ENCODE measurements around the gene SPARC.

The SPARC gene

DNA sequence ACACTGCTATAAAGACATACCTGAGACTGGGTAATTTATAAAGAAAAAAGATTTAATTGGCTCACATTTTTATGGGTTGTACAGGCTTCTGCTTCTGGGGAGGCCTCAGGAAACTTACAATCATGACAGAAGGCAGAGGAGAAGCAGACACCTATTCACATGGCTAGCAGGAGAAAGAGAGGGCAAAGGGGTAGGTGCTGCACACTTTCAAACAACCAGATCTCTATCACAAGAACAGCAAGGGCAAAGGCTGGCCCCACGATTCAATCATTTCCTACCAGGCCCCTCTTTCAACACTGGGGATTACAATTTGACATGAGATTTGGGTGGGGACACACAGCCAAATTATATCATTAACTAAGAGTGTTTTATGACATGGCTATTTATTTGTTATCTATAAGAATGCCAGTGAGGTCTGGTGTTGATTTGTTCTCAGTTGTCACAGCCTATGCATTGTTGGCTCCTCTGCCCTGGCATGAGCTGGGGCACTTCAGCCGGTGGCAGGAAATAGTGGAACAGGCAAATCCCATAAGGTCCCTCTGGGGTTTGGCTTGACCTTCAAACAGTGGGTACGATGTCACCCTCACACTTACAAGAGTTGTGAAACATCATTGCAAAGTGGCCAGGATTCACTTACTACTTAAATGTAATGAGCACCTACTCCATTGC, 44.1 kb downstream of the SPARC start:
- H4K5ac ChIP-seq (ENCODE audit: low read length) = no peak overlapping the region
- H4K8ac ChIP-seq (ENCODE audit: low read depth, low read length) = no peak overlapping the region
- no peaks in the 10 kb centered on the region for H3K27me3 ChIP-seq (ENCODE audit: insufficient read depth, low read length, poor library complexity)
- H3K4me1 ChIP-seq (ENCODE audit: control insufficient read depth, low read depth, low read length) = no peaks in the 10 kb centered on the region
- no peak overlapping the region for H3K27ac ChIP-seq (ENCODE audit: low read depth, low read length)
- no peak for DNase-seq
- no peak overlapping the region for H2BK5ac ChIP-seq (ENCODE audit: low read length)
- no peak overlapping the region for H2BK120ac ChIP-seq (ENCODE audit: low read depth, low read length)
- H3K9ac ChIP-seq (ENCODE audit: low read length) = no peak overlapping the region
- no peak overlapping the region for H2AK5ac ChIP-seq (ENCODE audit: low read length)
- H3K23ac ChIP-seq (ENCODE audit: low read length) = no peak overlapping the region
- WGBS (ENCODE audit: extremely low coverage, insufficient coverage, low lambda C conversion rate) = no CpG with 5 or more reads among the region's 3 CpGs
- H3K4me3 ChIP-seq (ENCODE audit: low read length) = no peak overlapping the region
- H2BK15ac ChIP-seq (replicated peaks; ENCODE audit: low read depth) = no peak overlapping the region
- H3K18ac ChIP-seq (ENCODE audit: low read length) = no peak overlapping the region
- H3K4me2 ChIP-seq (ENCODE audit: low read length) = no peak overlapping the region
- H3K79me1 ChIP-seq (ENCODE audit: low read length) = no peaks in the 10 kb centered on the region
- no peaks in the 10 kb centered on the region for H3K36me3 ChIP-seq (ENCODE audit: control insufficient read depth, insufficient read depth, low read length)
- H3K56ac ChIP-seq (ENCODE audit: low read length) = no peak overlapping the region
- H3K4ac ChIP-seq (ENCODE audit: low read depth, low read length) = no peak overlapping the region
- no peaks in the 10 kb centered on the region for H3K79me2 ChIP-seq (ENCODE audit: control insufficient read depth, insufficient read depth, low read length)

DNA sequence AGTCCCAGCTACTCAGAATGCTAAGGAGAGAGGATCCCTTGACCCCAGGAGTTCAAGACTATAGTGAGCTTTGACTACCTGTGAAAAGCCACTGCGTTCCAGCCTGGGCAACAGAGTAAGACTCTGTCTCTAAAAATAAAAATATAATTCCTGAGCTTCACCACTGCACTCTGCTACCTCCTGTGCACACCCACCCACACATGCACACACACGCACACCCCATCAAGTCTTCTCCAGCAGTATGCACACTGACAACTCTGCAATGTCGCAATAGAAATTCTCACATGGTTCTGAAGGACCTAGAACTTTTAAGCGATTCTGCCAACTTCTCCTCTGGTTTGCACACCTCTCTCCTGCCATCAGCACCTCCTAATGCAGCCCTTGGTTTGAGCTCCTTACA, 48.1 kb downstream of the SPARC start:
- Histone ChIP-seq H3K4me2 (ENCODE audit: low read length) (no peak overlapping the region), H4K5ac (ENCODE audit: low read length) (no peak overlapping the region), H3K4me3 (ENCODE audit: low read length) (no peak overlapping the region), H2AK5ac (ENCODE audit: low read length) (no peak overlapping the region), H3K23ac (ENCODE audit: low read length) (no peak overlapping the region), H3K4ac (ENCODE audit: low read depth, low read length) (no peak overlapping the region), H2BK120ac (ENCODE audit: low read depth, low read length) (no peak overlapping the region), H3K27ac (ENCODE audit: low read depth, low read length) (no peak overlapping the region), H4K8ac (ENCODE audit: low read depth, low read length) (no peak overlapping the region), H3K56ac (ENCODE audit: low read length) (no peak overlapping the region), H2BK5ac (ENCODE audit: low read length) (no peak overlapping the region), H3K79me1 (ENCODE audit: low read length) (no peaks in the 10 kb centered on the region), H3K18ac (ENCODE audit: low read length) (no peak overlapping the region), H3K9ac (ENCODE audit: low read length) (no peak overlapping the region), H3K4me1 (ENCODE audit: control insufficient read depth, low read depth, low read length) (no peaks in the 10 kb centered on the region), H3K79me2 (ENCODE audit: control insufficient read depth, insufficient read depth, low read length) (no peaks in the 10 kb centered on the region), H3K36me3 (ENCODE audit: control insufficient read depth, insufficient read depth, low read length) (no peaks in the 10 kb centered on the region), H2BK15ac (replicated peaks; ENCODE audit: low read depth) (no peak overlapping the region), H3K27me3 (ENCODE audit: insufficient read depth, low read length, poor library complexity) (no peaks in the 10 kb centered on the region)
- no peak for DNase-seq
- no CpG with 5 or more reads among the region's 4 CpGs for WGBS (ENCODE audit: extremely low coverage, insufficient coverage, low lambda C conversion rate)

DNA sequence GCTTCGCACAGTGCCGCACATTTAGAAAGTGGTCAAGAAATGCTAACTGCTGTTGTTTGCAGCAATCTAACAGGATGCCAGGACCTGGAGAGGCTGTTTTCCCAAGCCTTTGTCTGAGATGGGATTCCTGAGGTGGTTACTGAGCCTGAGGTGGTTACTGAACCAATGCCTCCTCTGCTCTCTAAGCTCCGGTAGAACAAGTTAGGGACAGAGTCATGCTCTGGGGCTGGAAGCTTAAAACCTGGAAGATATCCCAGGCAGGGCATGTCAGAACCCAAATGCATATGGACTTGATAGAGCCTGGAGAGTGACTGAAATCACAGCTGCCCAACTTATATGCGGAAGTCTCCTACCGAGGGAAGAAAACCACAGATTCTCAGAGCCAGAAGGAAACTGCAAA, 49.0 kb downstream of the SPARC start:
- H3K27me3 ChIP-seq (ENCODE audit: insufficient read depth, low read length, poor library complexity) = no peaks in the 10 kb centered on the region
- H3K18ac ChIP-seq (ENCODE audit: low read length) = no peak overlapping the region
- no peak overlapping the region for H4K5ac ChIP-seq (ENCODE audit: low read length)
- H2BK15ac ChIP-seq (replicated peaks; ENCODE audit: low read depth) = no peak overlapping the region
- no peak overlapping the region for H2AK5ac ChIP-seq (ENCODE audit: low read length)
- H3K4ac ChIP-seq (ENCODE audit: low read depth, low read length) = no peak overlapping the region
- no CpG with 5 or more reads among the region's 5 CpGs for WGBS (ENCODE audit: extremely low coverage, insufficient coverage, low lambda C conversion rate)
- no peak overlapping the region for H2BK120ac ChIP-seq (ENCODE audit: low read depth, low read length)
- no peak overlapping the region for H3K56ac ChIP-seq (ENCODE audit: low read length)
- no peaks in the 10 kb centered on the region for H3K79me2 ChIP-seq (ENCODE audit: control insufficient read depth, insufficient read depth, low read length)
- no peaks in the 10 kb centered on the region for H3K4me1 ChIP-seq (ENCODE audit: control insufficient read depth, low read depth, low read length)
- no peak overlapping the region for H3K4me3 ChIP-seq (ENCODE audit: low read length)
- DNase-seq = peak; percentile 42
- no peak overlapping the region for H4K8ac ChIP-seq (ENCODE audit: low read depth, low read length)
- no peak overlapping the region for H3K27ac ChIP-seq (ENCODE audit: low read depth, low read length)
- no peak overlapping the region for H3K4me2 ChIP-seq (ENCODE audit: low read length)
- H3K79me1 ChIP-seq (ENCODE audit: low read length) = no peaks in the 10 kb centered on the region
- H3K23ac ChIP-seq (ENCODE audit: low read length) = no peak overlapping the region
- no peak overlapping the region for H2BK5ac ChIP-seq (ENCODE audit: low read length)
- H3K9ac ChIP-seq (ENCODE audit: low read length) = no peak overlapping the region
- no peaks in the 10 kb centered on the region for H3K36me3 ChIP-seq (ENCODE audit: control insufficient read depth, insufficient read depth, low read length)

DNA sequence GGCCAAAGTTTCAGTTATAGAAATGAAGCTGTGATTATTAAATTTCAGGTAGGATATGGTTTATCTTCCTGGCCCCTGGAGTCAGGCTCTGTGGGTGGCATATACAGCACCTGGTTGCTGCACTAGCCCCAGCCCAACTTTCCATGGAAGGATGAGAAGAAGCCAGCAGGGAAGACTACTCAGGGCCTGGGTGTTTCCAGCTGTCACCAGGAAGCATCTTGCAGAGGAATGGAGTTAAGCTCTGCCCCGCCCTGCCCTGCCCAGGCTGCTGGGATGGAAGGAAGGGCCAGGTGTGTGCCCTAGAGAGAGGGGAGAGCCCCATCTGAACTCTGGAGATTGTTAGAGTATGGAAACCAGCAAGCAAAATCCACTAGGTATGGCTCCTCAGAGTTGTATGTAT, 52.8 kb downstream of the SPARC start:
- no peak overlapping the region for H2BK15ac ChIP-seq (replicated peaks; ENCODE audit: low read depth)
- no peak overlapping the region for H2AK5ac ChIP-seq (ENCODE audit: low read length)
- H3K9ac ChIP-seq (ENCODE audit: low read length) = no peak overlapping the region
- no peaks in the 10 kb centered on the region for H3K79me2 ChIP-seq (ENCODE audit: control insufficient read depth, insufficient read depth, low read length)
- H3K4me3 ChIP-seq (ENCODE audit: low read length) = no peak overlapping the region
- no peaks in the 10 kb centered on the region for H3K36me3 ChIP-seq (ENCODE audit: control insufficient read depth, insufficient read depth, low read length)
- no peak overlapping the region for H3K23ac ChIP-seq (ENCODE audit: low read length)
- no peak overlapping the region for H4K8ac ChIP-seq (ENCODE audit: low read depth, low read length)
- WGBS (ENCODE audit: extremely low coverage, insufficient coverage, low lambda C conversion rate) = no CpG with 5 or more reads among the region's 1 CpG
- no peak overlapping the region for H3K27ac ChIP-seq (ENCODE audit: low read depth, low read length)
- H3K79me1 ChIP-seq (ENCODE audit: low read length) = no peaks in the 10 kb centered on the region
- H3K4me1 ChIP-seq (ENCODE audit: control insufficient read depth, low read depth, low read length) = no peaks in the 10 kb centered on the region
- H3K18ac ChIP-seq (ENCODE audit: low read length) = no peak overlapping the region
- no peaks in the 10 kb centered on the region for H3K27me3 ChIP-seq (ENCODE audit: insufficient read depth, low read length, poor library complexity)
- no peak overlapping the region for H3K4me2 ChIP-seq (ENCODE audit: low read length)
- no peak overlapping the region for H3K56ac ChIP-seq (ENCODE audit: low read length)
- no peak overlapping the region for H3K4ac ChIP-seq (ENCODE audit: low read depth, low read length)
- no peak overlapping the region for H4K5ac ChIP-seq (ENCODE audit: low read length)
- no peak overlapping the region for H2BK120ac ChIP-seq (ENCODE audit: low read depth, low read length)
- no peak for DNase-seq
- no peak overlapping the region for H2BK5ac ChIP-seq (ENCODE audit: low read length)

DNA sequence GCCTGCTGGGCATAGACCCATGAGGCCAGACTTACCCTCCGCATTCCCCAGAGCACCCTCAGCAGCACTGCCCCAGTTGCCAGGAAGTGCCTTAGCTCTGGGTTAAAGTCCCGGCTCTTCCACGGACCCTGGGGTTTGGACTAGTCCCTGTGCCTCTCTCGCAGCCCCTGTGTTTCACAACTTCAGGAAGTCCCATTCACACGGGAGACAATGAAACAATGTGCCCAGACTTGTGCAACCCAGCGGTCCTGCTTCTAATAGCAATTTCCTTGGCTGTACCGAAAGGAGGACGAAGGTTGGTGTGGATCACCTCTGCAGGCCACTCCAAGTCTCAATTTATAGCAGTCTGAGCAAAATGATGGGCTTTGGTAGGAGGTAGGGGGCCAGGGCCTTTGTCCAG, 53.8 kb downstream of the SPARC start:
- no peak overlapping the region for H3K18ac ChIP-seq (ENCODE audit: low read length)
- no peaks in the 10 kb centered on the region for H3K79me2 ChIP-seq (ENCODE audit: control insufficient read depth, insufficient read depth, low read length)
- no peaks in the 10 kb centered on the region for H3K4me1 ChIP-seq (ENCODE audit: control insufficient read depth, low read depth, low read length)
- no peak overlapping the region for H2BK5ac ChIP-seq (ENCODE audit: low read length)
- H3K4ac ChIP-seq (ENCODE audit: low read depth, low read length) = no peak overlapping the region
- H4K8ac ChIP-seq (ENCODE audit: low read depth, low read length) = no peak overlapping the region
- no peak overlapping the region for H3K4me3 ChIP-seq (ENCODE audit: low read length)
- no peaks in the 10 kb centered on the region for H3K36me3 ChIP-seq (ENCODE audit: control insufficient read depth, insufficient read depth, low read length)
- no CpG with 5 or more reads among the region's 8 CpGs for WGBS (ENCODE audit: extremely low coverage, insufficient coverage, low lambda C conversion rate)
- no peak overlapping the region for H3K27ac ChIP-seq (ENCODE audit: low read depth, low read length)
- no peak overlapping the region for H3K9ac ChIP-seq (ENCODE audit: low read length)
- H2AK5ac ChIP-seq (ENCODE audit: low read length) = no peak overlapping the region
- no peaks in the 10 kb centered on the region for H3K27me3 ChIP-seq (ENCODE audit: insufficient read depth, low read length, poor library complexity)
- no peak overlapping the region for H3K4me2 ChIP-seq (ENCODE audit: low read length)
- no peak overlapping the region for H2BK120ac ChIP-seq (ENCODE audit: low read depth, low read length)
- H3K56ac ChIP-seq (ENCODE audit: low read length) = no peak overlapping the region
- no peak overlapping the region for H4K5ac ChIP-seq (ENCODE audit: low read length)
- no peak for DNase-seq
- no peak overlapping the region for H2BK15ac ChIP-seq (replicated peaks; ENCODE audit: low read depth)
- H3K23ac ChIP-seq (ENCODE audit: low read length) = no peak overlapping the region
- no peaks in the 10 kb centered on the region for H3K79me1 ChIP-seq (ENCODE audit: low read length)

DNA sequence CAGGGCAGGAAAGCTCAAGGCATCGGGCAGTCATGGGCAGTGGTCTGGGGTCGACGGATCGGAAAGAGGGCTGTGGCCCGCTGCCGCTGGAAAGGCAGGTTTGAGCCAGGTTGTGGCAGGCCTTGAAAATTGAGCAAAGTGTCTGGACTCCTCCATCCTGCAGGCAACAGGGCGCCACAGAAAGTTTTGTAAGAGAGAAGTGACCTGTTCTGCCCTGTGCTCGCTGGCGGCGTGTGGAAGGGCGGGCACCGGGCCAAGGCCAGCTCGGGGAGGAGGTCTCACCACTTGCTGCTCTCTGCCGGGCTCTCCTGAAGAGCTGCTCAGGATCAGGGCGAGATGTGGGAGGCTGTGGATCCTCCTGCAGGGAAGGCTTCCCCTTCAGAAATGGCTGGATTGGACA, 54.2 kb downstream of the SPARC start:
- Histone ChIP-seq H3K4me3 (ENCODE audit: low read length) (no peak overlapping the region), H2BK5ac (ENCODE audit: low read length) (no peak overlapping the region), H4K5ac (ENCODE audit: low read length) (no peak overlapping the region), H3K79me1 (ENCODE audit: low read length) (no peaks in the 10 kb centered on the region), H3K18ac (ENCODE audit: low read length) (no peak overlapping the region), H3K36me3 (ENCODE audit: control insufficient read depth, insufficient read depth, low read length) (no peaks in the 10 kb centered on the region), H2BK120ac (ENCODE audit: low read depth, low read length) (no peak overlapping the region), H3K27ac (ENCODE audit: low read depth, low read length) (no peak overlapping the region), H3K4me1 (ENCODE audit: control insufficient read depth, low read depth, low read length) (no peaks in the 10 kb centered on the region), H3K56ac (ENCODE audit: low read length) (no peak overlapping the region), H3K9ac (ENCODE audit: low read length) (no peak overlapping the region), H2AK5ac (ENCODE audit: low read length) (no peak overlapping the region), H3K23ac (ENCODE audit: low read length) (no peak overlapping the region), H3K4ac (ENCODE audit: low read depth, low read length) (no peak overlapping the region), H3K79me2 (ENCODE audit: control insufficient read depth, insufficient read depth, low read length) (no peaks in the 10 kb centered on the region), H3K4me2 (ENCODE audit: low read length) (no peak overlapping the region), H3K27me3 (ENCODE audit: insufficient read depth, low read length, poor library complexity) (no peaks in the 10 kb centered on the region), H4K8ac (ENCODE audit: low read depth, low read length) (no peak overlapping the region), H2BK15ac (replicated peaks; ENCODE audit: low read depth) (no peak overlapping the region)
- no peak for DNase-seq
- WGBS (ENCODE audit: extremely low coverage, insufficient coverage, low lambda C conversion rate) = no CpG with 5 or more reads among the region's 15 CpGs
